Spleen (tissue), 7 donors: ENCODE measurements around the gene SAE1.

Source experiments
- CTCF ChIP-seq, 11 experiments: fragments of 200-600 bp in 7 of 11; fragments of 450-650 bp in 4 of 11; sonication (generic) in 4 of 11; IDR thresholded peaks in 8 of 11; conservative IDR thresholded peaks in 3 of 11; 1 replicate in 7 of 11; 2 replicates in 4 of 11; pipeline versions ENCODE4 v1.4.0 to v1.8.0; 2016 to 2021; ENCODE audit warnings: antibody characterized with exemption in 11 of 11, inconsistent platforms in 4 of 11, mild to moderate bottlenecking in 1 of 11
- POLR2A ChIP-seq, 3 donors: fragments of 450-650 bp; IDR thresholded peaks; one replicate each; pipeline ENCODE4 v1.5.1; 2017; ENCODE audit warnings: antibody characterized with exemption in 3 of 3, mild to moderate bottlenecking in 1 of 3
- POLR2AphosphoS5 ChIP-seq, 3 donors: sonication (generic); formaldehyde crosslinking; IDR thresholded peaks; one replicate each; pipeline ENCODE4 v1.5.1; 2017; ENCODE audit warnings: antibody characterized with exemption in 3 of 3
- donor health status: DM: no; HTN: no; CAD: no; lungs with moderate emphysema.
- donor health status: DM: no; HTN: no; CAD: no.
- donor health status: DM: no; HTN: no; CAD: no.

GRCh38 chr19:47093841-47094240, 36.8 kb upstream of the SAE1 start:
- TF ChIP-seq CTCF (IDR thresholded peaks at IDR 0.05 in 8 of 11, conservative IDR thresholded peaks at IDR 0.05 in 3 of 11) (no peak), POLR2AphosphoS5 (IDR thresholded peaks at IDR 0.05) (peak in 2 of 3 donors; percentile 12 to 37), POLR2A (IDR thresholded peaks at IDR 0.05) (no peak)
